Measurements from ENCODE around the gene INPP5B. TPM values are rescaled to one million over a fixed set of nuclear protein-coding genes. Genes with fewer than 3 reads are reported as not detected.
A peak's percentile ranks its signal among the peaks of the same experiment; 100 is the strongest.
"Not testable (repeated sequence)": the region's sequence is repeated elsewhere in the genome, so short reads cannot be mapped to it uniquely, and the experiment has no call there.

The INPP5B gene
- total and polyA plus RNA-seq, 12 donors: 10.4 to 32.3 (median 20.9) TPM

DNA sequence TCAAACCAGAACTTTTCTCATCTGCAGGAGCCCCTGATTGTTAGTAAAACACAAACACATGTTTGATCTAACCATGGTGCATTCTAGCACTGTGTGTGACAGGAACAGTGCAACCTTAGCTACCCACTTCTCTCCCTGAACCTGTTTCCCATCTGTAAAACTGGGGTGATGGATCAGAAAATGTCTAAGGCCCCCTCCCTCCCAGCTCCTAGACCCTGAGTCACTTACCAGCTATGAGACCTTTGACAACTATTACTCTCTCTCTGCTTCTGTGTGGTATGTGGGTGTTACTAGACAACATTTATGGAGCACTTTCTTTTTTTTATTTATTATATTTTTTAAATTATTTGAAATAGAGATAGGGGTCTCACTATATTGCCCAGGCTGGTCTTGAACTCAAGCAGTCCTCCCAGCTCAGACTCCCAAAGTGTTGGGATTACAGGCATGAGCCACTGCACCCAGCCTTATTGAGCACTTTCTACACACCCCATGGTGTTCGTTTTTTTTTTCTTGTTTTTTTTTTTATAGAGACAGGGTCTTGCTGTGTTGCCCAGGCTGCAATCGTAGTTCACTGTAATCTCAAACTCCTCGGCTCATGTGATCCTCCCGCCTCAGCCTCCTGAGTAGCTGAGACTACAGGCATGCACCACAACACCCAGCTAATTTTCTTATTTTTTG lies 2.6 kb downstream of the INPP5B start:
- TF ChIP-seq POLR2A (IDR thresholded peaks at IDR 0.05): no peak
- TF ChIP-seq CTCF (IDR thresholded peaks at IDR 0.05): no peak
- intact Hi-C loops (cut with DNase I): no loop called here
- no peak overlapping the region for H3K4me3 ChIP-seq
- H3K36me3 ChIP-seq (replicated peaks in 1 of 2): peaks cover 0 to 35% of the 10 kb centered on the region in 2 donors
- WGBS, 4 donors: 79 to 89% (median 85%) methylated on average over 4 of the region's 4 CpGs
- peaks cover 15 to 18% of the 10 kb centered on the region in 2 donors for H3K4me1 ChIP-seq (replicated peaks in 1 of 2)
- DNase-seq: no peak
- no peak overlapping the region for H3K27ac ChIP-seq
- H3K27me3 ChIP-seq: no peaks in the 10 kb centered on the region
- H3K9me3 ChIP-seq (replicated peaks in 1 of 3): no peaks in the 10 kb centered on the region

- TF ChIP-seq POLR2A (IDR thresholded peaks at IDR 0.05) (no peak), CTCF (IDR thresholded peaks at IDR 0.05) (no peak)
- Histone ChIP-seq H3K27me3 (no peaks in the 10 kb centered on the region), H3K36me3 (replicated peaks in 1 of 2) (peaks cover 0 to 60% of the 10 kb centered on the region in 2 donors), H3K9me3 (replicated peaks in 1 of 3) (no peaks in the 10 kb centered on the region), H3K4me3 (no peak overlapping the region), H3K4me1 (replicated peaks in 1 of 2) (peaks cover 2 to 3% of the 10 kb centered on the region in 2 donors), H3K27ac (no peak overlapping the region)
- intact Hi-C loops (cut with DNase I): no loop called here
- DNase-seq: no peak
- WGBS, 4 donors: 62 to 70% (median 69%) methylated on average over 2 to 5 of the region's 5 CpGs
Observed at GRCh38 chr1:37940299-37940947, 6.4 kb downstream of the INPP5B start.

- H3K27ac ChIP-seq; DNase-seq; intact Hi-C loops (cut with DNase I); H3K27me3 ChIP-seq; H3K4me1 ChIP-seq (replicated peaks in 1 of 2); H3K4me3 ChIP-seq; H3K9me3 ChIP-seq (replicated peaks in 1 of 3): not testable (repeated sequence)
- peaks cover 0 to 44% of the 10 kb centered on the region in 2 donors for H3K36me3 ChIP-seq (replicated peaks in 1 of 2)
- 90 to 99% (median 94%) methylated on average over 14 of the region's 14 CpGs for WGBS, 4 donors
Observed at GRCh38 chr1:37936760-37937159, 10.1 kb downstream of the INPP5B start.

GRCh38 chr1:37932759-37933158 lies 14.1 kb downstream of the INPP5B start:
- no peaks in the 10 kb centered on the region for H3K27me3 ChIP-seq
- no peaks in the 10 kb centered on the region for H3K9me3 ChIP-seq (replicated peaks in 1 of 3)
- H3K4me3 ChIP-seq: no peak overlapping the region
- 42 to 79% (median 56%) methylated on average over 4 of the region's 4 CpGs for WGBS, 4 donors
- H3K27ac ChIP-seq: no peak overlapping the region
- intact Hi-C loops (cut with DNase I): no loop called here
- H3K36me3 ChIP-seq (replicated peaks in 1 of 2): peaks cover 0 to 18% of the 10 kb centered on the region in 2 donors
- H3K4me1 ChIP-seq (replicated peaks in 1 of 2): peaks cover 7 to 16% of the 10 kb centered on the region in 2 donors
- TF ChIP-seq CTCF (IDR thresholded peaks at IDR 0.05) (no peak), POLR2A (IDR thresholded peaks at IDR 0.05) (no peak)
- peak in 1 of 7 donors; percentile 17 for DNase-seq

Measured in adrenal gland (tissue), 12 donors.